HG02840 (cell line): ENCODE data around the gene ATP5MC2.
"Not testable (repeated sequence)": the region's sequence is repeated elsewhere in the genome, so short reads cannot be mapped to it uniquely, and the experiment has no call there.

ENCODE experiments used
- ATAC-seq: cut with Tn5 transposase; IDR thresholded peaks from one replicate; pipeline ENCODE4 v1.9.1; 2021; ENCODE audit warnings: mild to moderate bottlenecking, moderate library complexity, moderate number of reproducible peaks; ENCODE audit not compliant: unreplicated experiment, low FRiP score

The ATP5MC2 gene

DNA sequence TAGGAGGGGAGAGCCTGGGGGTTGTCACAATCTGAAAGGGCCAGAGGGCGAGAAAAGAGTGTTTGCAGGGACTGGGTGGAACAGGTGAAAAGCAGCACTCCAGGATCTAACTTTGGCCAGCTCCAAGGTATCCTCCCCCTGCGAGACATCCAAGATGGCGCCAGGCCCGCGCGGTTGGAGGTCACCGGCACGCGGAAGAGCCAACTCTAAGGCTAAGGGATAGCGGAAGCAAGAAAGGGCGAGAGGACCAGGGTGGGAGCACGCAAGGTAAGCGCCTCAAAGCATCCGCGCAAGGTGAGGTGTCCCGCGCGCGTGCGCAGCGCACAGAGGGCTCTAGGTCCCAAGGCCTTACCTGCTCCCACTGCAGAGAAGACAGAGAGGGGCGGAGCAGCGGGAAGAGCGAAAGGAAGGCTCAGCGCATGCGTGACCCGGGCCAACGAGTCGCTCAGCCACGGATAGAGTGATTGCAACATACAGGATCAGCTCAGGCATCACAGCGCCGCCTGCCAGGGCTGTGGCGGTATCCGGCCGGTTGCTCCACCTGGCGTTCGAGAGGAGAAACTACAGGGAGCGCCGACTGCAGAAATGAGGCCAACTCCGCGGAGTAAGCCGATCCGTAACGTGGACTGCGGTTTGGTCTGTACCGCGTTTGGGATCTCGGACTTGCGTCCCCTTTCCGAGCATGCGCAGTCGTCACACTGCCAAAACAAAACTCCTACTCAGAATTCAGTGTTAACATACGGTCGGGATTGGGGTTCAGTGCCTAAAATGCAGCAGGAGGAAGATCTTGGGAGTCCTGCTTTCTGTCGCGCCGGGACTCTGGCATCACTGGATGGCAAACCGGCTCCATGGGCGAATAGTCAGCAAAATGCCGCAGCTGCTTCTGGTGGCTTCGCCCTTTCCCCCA is at the start of gene ATP5MC2:
Gene ATP5MC2 (minus strand): TSS at position 383 of the 907 bp plus-strand sequence. CDS start 3,469 bp downstream, outside the sequence.
- peak; percentile 97 for ATAC-seq

DNA sequence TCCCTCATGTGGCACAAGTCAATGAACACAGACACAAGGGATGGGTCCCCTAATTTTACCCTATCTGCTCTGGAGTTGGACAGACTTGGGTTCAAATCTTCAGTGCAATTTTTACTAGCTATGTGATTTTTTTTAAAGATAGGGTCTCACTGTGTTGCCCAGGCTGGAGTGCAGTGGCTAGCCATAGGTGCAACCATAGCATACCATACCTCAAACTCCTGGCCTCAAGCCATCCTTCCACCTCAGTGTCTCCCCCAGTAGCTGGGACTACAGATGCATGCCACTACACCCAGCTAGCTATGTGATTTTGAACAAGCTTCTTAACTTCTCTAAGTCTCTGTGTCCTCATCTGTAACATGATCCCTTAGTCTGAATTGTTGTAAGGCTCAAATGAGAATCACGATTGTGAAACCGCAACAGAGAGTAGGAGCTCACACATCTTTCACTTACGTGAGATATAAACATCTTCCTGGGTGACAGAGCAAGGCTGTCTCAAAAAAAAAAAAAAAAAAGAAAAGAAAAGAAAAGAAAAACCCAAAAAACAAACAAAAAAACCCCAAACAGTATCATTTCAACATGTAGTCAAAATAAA is 46.7 kb upstream of the ATP5MC2 start:
- no peak for ATAC-seq

DNA sequence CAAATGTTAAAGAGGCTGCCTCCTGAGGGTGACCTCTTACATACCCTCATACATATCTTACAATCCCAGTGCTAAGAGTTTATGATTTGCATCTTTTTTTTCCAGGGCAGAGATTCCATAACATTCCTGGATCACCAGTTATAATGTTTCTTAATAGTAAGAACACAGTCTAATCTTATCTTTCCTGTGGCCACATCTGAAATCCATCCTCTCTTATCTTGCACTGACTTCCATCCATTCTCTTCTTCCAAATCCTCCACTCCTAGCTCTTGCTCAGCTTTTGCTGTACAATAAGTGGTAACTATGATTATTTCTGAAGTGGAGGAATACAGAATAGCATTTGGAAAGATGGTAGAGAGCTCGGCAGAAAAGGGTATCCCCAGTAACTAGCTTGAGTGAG is 45.1 kb upstream of the ATP5MC2 start:
- no peak for ATAC-seq

DNA sequence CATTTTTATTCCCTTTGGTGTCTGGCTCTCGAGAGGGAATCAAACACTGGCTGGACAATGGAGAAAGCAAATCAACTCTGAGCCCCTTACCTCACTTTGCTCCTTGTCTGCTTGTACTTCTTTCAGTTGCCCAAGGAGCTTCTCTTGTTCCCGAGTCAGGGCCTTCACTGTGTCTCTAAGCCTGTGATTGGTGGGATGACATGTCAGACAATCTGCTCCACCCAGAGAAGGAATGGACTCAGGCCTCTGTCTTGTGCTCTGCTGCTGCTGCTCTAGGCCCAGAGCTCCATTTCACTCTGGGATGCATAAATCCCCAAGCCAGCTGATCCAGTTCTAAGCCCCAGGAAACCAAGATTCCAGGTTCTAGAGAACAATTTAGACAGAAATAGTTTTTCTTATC is 43.8 kb upstream of the ATP5MC2 start:
- ATAC-seq, result no peak

DNA sequence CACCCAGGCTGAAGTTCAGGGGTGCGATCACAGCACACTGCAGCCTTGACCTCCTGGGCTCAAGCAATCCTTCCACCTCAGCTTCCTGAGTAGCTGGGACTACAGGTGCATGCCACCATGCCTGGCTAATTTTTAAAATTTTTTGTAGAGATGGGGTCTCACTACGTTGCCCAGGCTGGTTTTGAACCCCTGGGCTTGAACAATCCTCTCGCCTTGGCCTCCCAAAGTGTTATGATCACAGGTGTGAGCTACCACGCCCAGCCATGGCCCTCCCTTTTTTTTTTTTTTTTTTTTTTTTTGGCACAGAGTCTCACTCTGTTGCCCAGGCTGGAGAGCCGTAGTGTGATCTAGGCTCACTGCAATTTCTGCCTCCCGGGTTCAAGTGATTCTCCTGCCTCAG is 42.7 kb upstream of the ATP5MC2 start:
- ATAC-seq, result not testable (repeated sequence)

DNA sequence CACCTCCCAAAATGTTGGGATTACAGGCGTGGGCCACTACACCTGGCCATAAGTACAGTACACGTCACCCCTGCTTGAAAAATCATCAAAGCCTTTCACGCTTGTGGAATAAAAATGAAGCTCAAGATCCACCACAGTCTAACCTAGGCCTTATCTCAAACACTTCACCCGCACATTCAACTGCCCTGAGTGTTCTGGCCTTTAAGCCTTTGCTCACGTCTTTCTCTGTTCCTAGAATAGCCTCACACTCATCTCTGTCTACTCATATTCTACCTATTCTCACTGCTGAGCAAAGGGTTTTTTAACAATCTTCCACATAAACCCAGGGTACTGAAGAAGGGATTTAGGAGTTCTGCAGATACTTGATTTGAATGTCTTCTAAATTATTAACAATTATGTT is 41.4 kb upstream of the ATP5MC2 start:
- no peak for ATAC-seq

DNA sequence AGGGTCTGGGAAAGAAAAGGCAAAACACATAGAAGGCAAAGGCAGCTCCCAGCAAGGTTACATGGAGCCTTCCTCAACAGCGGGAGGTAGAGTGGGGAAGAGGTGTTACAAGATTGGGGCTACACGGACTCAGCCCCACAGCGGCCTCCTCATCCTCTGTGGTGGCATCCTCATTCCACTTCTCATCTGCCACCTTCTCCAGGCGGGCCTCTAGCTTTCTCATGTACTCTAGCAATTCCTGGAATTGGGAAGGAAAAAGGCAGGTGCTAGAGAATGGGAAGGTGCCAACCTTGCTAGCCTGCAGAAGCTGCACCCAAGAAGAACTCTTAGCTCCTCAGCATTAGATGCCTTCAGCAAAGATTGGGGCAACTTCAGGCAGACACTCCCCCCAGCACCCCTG is 38.1 kb upstream of the ATP5MC2 start:
- ATAC-seq, result no peak

DNA sequence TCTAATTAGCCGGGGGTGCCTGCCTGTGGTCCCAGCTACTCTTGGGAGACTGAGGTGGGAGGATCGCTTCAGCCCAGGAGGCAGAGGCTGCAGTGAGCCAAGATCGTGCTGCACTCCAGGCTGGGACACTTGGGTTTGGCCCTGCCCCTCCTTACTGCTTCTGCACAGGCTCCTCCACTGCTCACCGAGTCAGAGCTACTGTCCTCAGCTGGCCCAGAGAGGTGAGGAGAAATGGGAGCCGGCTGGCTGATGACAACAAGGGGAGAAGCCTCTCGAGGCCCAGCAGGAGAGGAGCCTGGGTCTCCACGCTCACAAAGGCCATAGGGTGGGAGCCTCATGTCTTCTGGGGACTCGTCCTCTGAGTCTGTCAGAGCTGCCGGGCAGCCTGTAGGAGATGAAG is 37.6 kb upstream of the ATP5MC2 start:
- no peak for ATAC-seq

DNA sequence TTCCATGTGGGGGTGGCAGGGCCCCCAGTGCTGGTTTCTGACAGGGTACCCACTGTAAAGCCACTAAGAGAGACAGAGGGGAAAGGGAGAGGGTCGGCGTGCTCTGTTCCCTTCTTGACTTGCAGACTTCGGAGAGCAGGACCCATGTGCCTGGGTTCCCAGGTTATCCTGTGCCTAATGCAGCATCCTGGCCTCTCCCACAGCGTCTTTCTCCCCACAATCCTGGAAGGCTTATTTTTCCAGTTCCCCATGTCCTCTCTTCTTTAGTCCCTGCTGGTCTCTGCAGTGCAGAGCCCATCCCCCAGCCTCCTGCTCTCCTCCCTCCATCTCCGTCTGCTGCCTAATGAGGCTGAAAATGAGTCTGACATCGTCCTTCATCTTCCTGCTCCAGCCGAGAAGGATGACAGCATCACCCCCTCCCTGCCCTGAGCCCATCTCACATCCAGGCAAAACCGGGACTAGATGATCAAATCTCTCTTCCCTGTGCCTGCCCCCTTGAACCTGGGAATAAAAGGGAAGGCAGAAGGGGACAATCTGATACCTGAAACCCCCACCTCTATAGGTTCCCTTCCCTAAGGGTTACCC is 36.3 kb upstream of the ATP5MC2 start:
- ATAC-seq, result no peak

DNA sequence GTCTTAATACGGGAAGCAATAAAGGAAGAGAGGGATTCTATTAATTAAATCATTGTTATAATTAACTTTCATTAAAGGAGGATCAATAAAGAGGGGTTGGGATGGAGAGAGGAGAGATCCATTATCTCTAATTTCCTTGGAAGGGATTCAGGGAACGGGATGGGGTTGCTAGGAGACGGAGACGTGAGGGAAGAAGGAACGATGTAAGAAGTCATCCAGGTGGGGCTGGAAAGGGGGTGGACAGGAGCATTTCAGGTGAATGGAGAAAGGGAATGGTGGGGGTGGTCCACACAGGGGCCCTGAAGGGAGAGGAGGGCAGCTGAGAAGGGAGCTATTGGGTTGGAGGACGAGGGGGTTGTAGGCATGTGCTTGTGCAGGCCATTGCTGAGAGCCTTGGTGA is 34.2 kb upstream of the ATP5MC2 start:
- no peak for ATAC-seq

DNA sequence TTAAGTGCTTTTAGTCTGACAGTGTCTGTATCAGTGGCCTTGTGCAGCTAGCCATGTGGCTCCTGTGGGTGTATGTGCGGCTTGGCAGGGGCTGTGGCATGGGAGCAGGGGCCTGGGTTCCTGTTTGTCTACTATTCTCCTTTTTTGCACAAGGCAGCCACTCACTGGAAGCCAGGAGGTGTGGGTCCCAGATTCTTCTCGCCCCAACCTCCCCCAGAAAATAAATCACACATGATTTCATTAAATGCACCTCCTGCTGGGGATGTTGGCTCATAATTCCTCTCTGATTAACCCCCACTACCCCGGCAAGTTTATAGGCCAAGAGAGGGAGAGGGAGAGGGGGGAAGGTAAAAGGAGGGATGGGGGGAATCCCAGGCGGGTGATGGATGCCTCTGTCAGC is 33.8 kb upstream of the ATP5MC2 start:
- no peak for ATAC-seq

DNA sequence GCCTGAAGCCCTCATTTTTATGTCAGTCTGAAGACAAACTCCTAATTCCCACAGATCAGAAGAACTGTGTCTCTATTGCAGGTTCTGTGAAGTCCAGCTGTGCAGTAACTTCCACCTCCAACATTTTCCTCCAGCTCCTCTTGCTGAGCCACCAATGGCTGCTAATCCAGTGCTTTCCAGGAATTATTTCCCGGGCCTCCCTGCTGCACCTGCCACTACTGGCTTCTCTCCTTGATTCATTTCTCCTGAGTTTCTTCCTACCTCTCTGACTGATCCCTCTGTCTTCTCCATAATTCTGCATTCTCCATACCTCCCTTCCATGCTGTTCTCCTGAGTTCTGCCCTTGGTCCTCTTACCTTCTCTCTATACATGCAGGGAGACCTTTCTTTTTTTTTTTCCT is 30.2 kb upstream of the ATP5MC2 start:
- ATAC-seq, result no peak

DNA sequence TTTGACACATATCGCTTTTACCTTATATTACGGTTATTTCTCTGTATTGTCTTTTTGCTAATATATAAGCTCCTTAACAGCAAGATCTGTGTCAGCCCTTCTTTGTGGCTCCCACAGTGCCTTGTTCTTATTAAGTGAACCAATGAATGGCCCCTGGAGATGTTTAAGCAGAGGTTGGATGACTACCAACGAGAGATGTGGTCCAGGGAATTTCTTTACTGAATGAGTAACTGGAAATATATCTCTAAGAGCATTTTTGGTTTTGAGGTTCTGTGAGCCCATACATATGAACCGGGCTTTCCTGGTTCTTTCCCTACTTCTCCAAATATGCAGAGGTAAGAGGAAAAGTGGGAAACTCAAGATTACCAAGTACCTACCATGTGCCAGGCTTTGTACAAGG is 27.9 kb upstream of the ATP5MC2 start:
- ATAC-seq, result no peak

DNA sequence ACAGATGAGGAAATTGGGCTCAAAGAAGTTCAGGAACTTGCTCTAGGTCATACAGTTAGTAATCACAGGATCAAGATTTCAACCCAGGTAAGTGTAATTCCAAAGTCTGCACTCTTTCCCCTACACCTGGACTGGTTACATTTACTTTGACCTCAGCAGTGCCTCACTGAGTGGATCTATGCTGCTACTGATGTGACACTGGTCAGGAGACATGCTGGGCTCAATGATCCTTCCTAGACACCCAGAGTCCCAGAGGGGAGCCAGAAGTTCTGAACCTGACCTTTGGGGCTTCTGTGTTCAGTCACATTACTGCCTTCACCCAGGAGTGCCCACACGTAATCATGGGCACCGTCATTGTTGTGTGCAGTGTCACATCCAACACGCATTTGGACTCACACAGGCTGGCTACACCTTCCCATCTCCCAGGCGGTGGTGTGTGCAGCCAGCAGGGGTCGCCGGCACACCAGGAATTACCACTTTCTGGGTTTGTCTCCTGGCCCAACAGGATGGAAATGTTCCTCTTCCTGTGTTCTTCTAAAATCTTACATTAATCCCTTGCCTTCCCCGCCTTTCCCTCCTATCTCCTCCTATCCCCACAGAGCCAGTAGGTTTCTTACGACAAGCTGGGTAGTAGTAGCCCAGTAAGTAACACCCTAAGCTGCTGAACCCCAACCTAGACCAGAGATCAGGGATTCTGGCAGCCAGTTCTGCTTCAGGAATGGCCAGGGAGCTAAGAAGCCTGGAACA is 25.8 kb upstream of the ATP5MC2 start:
- no peak for ATAC-seq

DNA sequence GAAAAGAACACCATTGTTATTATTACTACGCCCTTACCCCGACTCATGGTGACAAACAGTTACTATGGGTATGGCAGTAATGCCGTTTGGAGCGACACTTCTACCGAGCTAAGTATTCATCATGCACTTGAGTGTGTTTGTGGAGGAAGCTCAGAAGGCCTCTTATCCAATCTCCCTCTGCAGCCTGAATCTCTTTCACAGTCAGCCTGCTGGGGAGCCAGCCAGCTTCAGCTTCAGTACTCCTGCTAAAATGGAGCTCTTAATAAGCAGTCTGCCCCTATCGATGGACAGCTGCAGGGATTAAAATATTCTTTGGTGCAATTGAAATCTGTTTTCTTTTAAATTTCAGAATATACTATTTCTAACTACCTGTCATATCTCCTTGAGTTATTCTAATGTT is 24.7 kb upstream of the ATP5MC2 start:
- no peak for ATAC-seq

DNA sequence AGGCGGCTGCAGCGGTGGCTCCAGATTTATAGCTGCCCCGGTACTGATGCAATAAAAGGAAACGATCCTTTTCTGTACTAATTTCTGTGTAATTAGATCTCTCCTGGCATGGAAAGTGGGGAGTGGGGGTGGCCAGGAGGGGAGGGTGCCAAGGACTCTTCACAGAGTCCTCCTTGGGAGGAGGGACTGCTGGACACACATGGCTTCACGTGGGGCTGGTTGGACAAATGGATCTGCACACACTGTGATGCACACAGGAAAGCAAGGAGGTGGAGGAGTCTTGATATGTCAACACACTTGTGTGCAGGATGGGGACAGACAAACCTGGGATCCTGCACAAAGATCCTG is 23.8 kb upstream of the ATP5MC2 start:
- no peak for ATAC-seq

DNA sequence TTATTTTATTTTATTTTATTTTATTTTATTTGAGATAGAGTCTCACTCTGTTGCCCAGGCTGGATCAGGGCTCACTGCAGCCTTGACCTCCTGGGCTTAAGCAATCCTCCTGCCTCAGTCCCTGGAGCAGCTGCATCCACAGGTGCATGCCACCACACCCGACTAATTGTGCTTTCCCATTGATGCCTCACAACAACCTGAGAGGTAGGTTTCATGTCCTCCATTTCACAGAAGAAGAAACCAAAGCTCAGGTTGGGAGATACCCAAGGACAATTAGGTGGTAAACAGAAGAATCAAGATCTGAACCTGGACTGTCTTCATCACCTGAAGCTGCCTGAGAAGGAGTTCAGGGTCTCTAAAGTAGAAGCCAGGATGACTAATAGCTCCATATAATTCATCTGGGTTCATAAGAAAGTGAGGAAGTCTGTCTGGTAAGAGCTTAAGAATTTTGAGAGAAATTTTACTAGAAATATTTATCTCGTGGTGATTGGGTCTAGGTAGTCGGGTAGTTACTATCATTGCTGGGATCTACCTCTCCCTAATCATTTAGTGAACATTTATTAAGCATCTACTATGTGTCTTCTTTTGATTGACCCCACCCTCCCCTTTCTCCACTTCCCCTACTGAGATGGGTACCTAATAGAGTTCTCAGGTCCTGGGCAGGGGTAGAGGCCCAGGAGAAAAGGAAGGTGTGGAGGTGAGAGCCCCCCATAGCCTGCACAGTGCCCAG is 23.2 kb upstream of the ATP5MC2 start:
- ATAC-seq, result no peak

DNA sequence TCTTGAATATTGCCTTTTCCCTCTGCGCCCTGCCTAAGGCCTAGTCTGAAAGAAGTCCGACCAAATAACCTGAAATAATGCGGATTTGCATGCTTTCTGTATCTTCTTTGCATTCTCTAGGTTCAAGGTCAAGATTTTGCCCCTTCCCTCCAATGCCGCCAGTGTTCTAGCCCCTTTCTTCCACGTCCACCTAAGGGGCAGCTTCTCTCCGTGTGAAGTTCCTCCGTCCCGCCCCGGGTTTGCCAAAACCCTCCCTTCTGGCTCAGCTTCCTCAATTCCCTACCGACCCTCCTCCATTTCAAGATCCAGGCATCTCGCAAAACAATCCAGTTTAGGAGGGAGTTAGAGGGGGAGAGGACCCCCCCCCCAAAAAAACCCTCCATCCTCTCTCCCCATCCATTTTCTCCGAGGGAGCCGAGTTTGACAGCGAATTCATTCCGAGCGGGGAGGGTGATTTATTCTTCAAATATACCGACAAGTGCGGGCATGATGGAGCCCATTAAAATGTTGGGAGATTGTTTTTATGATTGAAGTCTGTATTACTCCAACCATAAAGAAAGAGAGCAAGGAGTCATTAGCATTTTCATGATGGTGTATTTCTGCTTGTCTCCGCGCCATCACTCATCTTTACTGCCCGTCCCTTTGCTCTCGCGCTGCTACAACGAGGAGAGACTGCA is 20.9 kb upstream of the ATP5MC2 start:
- ATAC-seq, result no peak

DNA sequence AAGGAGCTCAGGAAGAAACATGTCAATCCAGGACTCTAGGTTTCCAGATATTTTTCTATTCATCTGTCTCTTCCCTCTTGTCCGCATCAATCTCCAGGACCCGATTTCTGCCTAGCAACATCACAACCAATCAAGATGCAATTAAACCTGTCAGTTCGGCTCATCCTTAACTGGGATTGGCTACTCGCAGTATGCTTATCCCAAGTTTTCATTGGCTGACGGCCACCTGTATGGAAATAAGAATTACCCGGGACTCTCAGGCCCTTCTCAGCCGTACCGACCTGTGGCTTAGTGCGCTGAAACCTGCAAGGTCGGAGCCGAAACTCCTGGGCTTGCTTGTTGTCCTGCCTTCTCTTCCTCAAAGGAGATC is 20.4 kb upstream of the ATP5MC2 start:
- ATAC-seq, result no peak
